Heart left ventricle (tissue), 16 donors: ENCODE measurements around the gene SORBS1. TPM values are rescaled to one million over a fixed set of nuclear protein-coding genes. Genes with fewer than 3 reads are reported as not detected.

Experiments
- ATAC-seq, 4 donors: fragments of 200-7000 bp; cut with Tn5 transposase; one replicate each; pipeline ENCODE4 v1.9.1; 2020 to 2022; ENCODE audit warnings: moderate library complexity in 4 of 4, mild to moderate bottlenecking in 3 of 4, moderate number of reproducible peaks in 1 of 4
- DNase-seq, 5 donors: peaks; one replicate each; pipeline ENCODE4 v3.0.0-alpha.2; 2020
- H3K27ac ChIP-seq, 12 donors: fragments of 200-600 bp; sonication (generic) in 4 of 12; one replicate each; pipeline versions ENCODE4 v1.5.0 to v1.8.0; 2016 to 2022; ENCODE audit warnings: mild to moderate bottlenecking in 2 of 12
- H3K27me3 ChIP-seq, 9 donors: fragments of 200-600 bp; sonication (generic) in 2 of 9; one replicate each; pipeline versions ENCODE4 v1.5.1 to v1.8.0; 2016 to 2022; ENCODE audit warnings: mild to moderate bottlenecking in 3 of 9
- H3K36me3 ChIP-seq, 9 donors: fragments of 200-600 bp; sonication (generic) in 2 of 9; one replicate each; pipeline versions ENCODE4 v1.5.0 to v1.8.0; 2018 to 2022; ENCODE audit warnings: mild to moderate bottlenecking in 2 of 9
- H3K4me1 ChIP-seq, 12 donors: fragments of 200-600 bp; sonication (generic) in 4 of 12; one replicate each; pipeline versions ENCODE4 v1.5.0 to v1.8.0; 2016 to 2022; ENCODE audit warnings: mild to moderate bottlenecking in 3 of 12
- H3K4me3 ChIP-seq, 12 donors: fragments of 200-600 bp; sonication (generic) in 4 of 12; one replicate each; pipeline versions ENCODE4 v1.5.0 to v1.8.0; 2017 to 2022; ENCODE audit warnings: mild to moderate bottlenecking in 9 of 12, moderate library complexity in 4 of 12
- H3K9me3 ChIP-seq, 12 donors: fragments of 200-600 bp; sonication (generic) in 4 of 12; one replicate each; pipeline versions ENCODE4 v1.5.0 to v1.8.0; 2016 to 2022; ENCODE audit warnings: mild to moderate bottlenecking in 1 of 12
- CTCF ChIP-seq, 12 donors: fragments of 200-600 bp; sonication (generic) in 4 of 12; IDR thresholded peaks; one replicate each; pipeline versions ENCODE4 v1.5.0 to v1.8.0; 2018 to 2022; ENCODE audit warnings: antibody characterized with exemption in 12 of 12, mild to moderate bottlenecking in 5 of 12
- POLR2A ChIP-seq, 2 donors: fragments of 450-650 bp; IDR thresholded peaks; one replicate each; pipeline ENCODE4 v1.6.1; 2017; ENCODE audit warnings: antibody characterized with exemption in 2 of 2, mild to moderate bottlenecking in 2 of 2, moderate library complexity in 2 of 2
- WGBS, 4 donors: extraction: QIAGEN DNeasy Blood & Tissue Kit in 2 of 4; methylation state at CpG; one replicate each; pipeline versions ENCODE4 v1.1.5 to v1.1.7; 2013 to 2018; 5-methylcytosine and 5-hydroxymethylcytosine counted together
- intact Hi-C, 10 donors: fragments of 100-400 bp; cut with DNase I; formaldehyde crosslinking; loops; one replicate each; pipeline versions ENCODE4 v1.11.1 to v1.14.2; 2022
- polyA plus RNA-seq, 2 donors: library from polyadenylated mRNA; stranded (reverse); fragments of 200-250 nt; gene quantifications; one replicate each; pipeline ENCODE4 v1.2.3, GENCODE V29; 2013
- total RNA-seq, 9 donors: library from RNA; depleted of rRNA in 2 of 9; stranded (reverse); fragments of >200 nt in 2 of 9; fragmentation: NEBNext Ultra II Directional in 3 of 9; extraction: Animal tissue kit (Norgen Biotek cat#: 25700) in 3 of 9; gene quantifications; one replicate each; pipeline versions ENCODE4 v1.1.0 to v1.2.4, GENCODE V29; 2016 to 2023
- donor health status: ischemic (EF 13 %, LVEDD 7.1; RV severe dilation, severe dysfunction).
- donor health status: healthy with polysubstance abuse.
- donor health status: DM: no; HTN: yes; CAD: no.
- donor health status: DM: no; HTN: no; CAD: no.
- donor health status: ischemic (EF 25% LVEDD 6.9; RV normal size, moderate dysfunction).
- donor health status: ischemic (EF 25% LVEDD 5.7; RV mildly dilated, moderate dysfunction).
- donor health status: healthy.
- donor health status: DM: yes; HTN: yes; CAD: no.
- donor health status: ischemic (EF 35%, LVEDD 5.7; RV mildly dilated, moderate dysfunction).
- donor health status: nonischemic (EF 11% LVEDD 7.7; RV severe dilation, severe dysfunction).
- donor health status: DM: yes; HTN: yes; CAD: no.
- donor health status: PGD.
- donor health status: ischemic (EF 29% LVEDD 5.4; RV normal size, mild dysfunction).
- donor health status: nonischemic (EF 23%, LVEDD 6.1; RV moderate dilation, normal function).

Gene SORBS1
- total and polyA plus RNA-seq, 11 donors = 355 to 1,440 (median 886) TPM

- H3K4me3 ChIP-seq = peak overlapping the region; percentile 82 to 99 (median 94)
- H3K9me3 ChIP-seq = no peaks in the 10 kb centered on the region
- peaks cover 6 to 68% (median 38%) of the 10 kb centered on the region in 12 donors for H3K4me1 ChIP-seq
- DNase-seq (peak in 3 of 5 donors; percentile 45 to 48 (median 46)), ATAC-seq (peak in 2 of 4 donors; percentile 2 to 13)
- intact Hi-C loops = loop anchor here in 7 of 10 donors (2.0 to 10.0 kb wide), 8 partner anchors 47 to 132 kb away; no protein-coding TSS in a partner anchor
- no peaks in the 10 kb centered on the region for H3K27me3 ChIP-seq
- WGBS, 4 donors = 17 to 42% (median 29%) methylated on average over 4 of the region's 4 CpGs
- no peaks in the 10 kb centered on the region for H3K36me3 ChIP-seq
- H3K27ac ChIP-seq = peak overlapping the region; percentile 50 to 96 (median 90)
- TF ChIP-seq CTCF (IDR thresholded peaks at IDR 0.05) (no peak), POLR2A (IDR thresholded peaks at IDR 0.05) (no peak)
Observed at GRCh38 chr10:95559471-95559870, 1.7 kb downstream of the SORBS1 start.

- Histone ChIP-seq H3K9me3 (peaks cover 0 to under 1% (median 0%) of the 10 kb centered on the region in 12 donors), H3K4me3 (peak overlapping the region in 11 of 12 donors; percentile 82 to 99 (median 95)), H3K27me3 (no peaks in the 10 kb centered on the region), H3K36me3 (no peaks in the 10 kb centered on the region), H3K4me1 (peaks cover 6 to 68% (median 38%) of the 10 kb centered on the region in 12 donors), H3K27ac (peak overlapping the region; percentile 50 to 96 (median 90))
- intact Hi-C loops = loop anchor here in 7 of 10 donors (2.0 to 10.0 kb wide), 8 partner anchors 46 to 131 kb away; no protein-coding TSS in a partner anchor
- ATAC-seq (no peak), DNase-seq (no peak)
- TF ChIP-seq POLR2A (IDR thresholded peaks at IDR 0.05) (no peak), CTCF (IDR thresholded peaks at IDR 0.05) (peak in 3 of 12 donors; percentile 15 to 45 (median 22))
- WGBS, 4 donors = 54 to 85% (median 62%) methylated on average over 1 of the region's 1 CpG
Observed at GRCh38 chr10:95558593-95559320, 2.4 kb downstream of the SORBS1 start.

- Histone ChIP-seq H3K27me3 (no peaks in the 10 kb centered on the region), H3K4me1 (peaks cover 6 to 72% (median 40%) of the 10 kb centered on the region in 12 donors), H3K27ac (peak overlapping the region in 11 of 12 donors; percentile 3 to 96 (median 89)), H3K9me3 (peaks cover 0 to 11% (median 0%) of the 10 kb centered on the region in 12 donors), H3K4me3 (no peak overlapping the region), H3K36me3 (no peaks in the 10 kb centered on the region)
- TF ChIP-seq POLR2A (IDR thresholded peaks at IDR 0.05) = no peak
- no peak for DNase-seq
- WGBS, 4 donors = 63 to 69% (median 68%) methylated on average over 8 of the region's 8 CpGs
- no peak for ATAC-seq
- intact Hi-C loops = loop anchor here in 6 of 10 donors (5.0 to 10.0 kb wide), 7 partner anchors 45 to 130 kb away; no protein-coding TSS in a partner anchor
Observed at GRCh38 chr10:95556994-95557767, 4.0 kb downstream of the SORBS1 start.

GRCh38 chr10:95553674-95554073 is 7.5 kb downstream of the SORBS1 start:
- Histone ChIP-seq H3K27me3 (no peaks in the 10 kb centered on the region), H3K36me3 (no peaks in the 10 kb centered on the region), H3K27ac (peak overlapping the region in 1 of 12 donors; percentile 91), H3K4me1 (peaks cover 11 to 84% (median 55%) of the 10 kb centered on the region in 12 donors), H3K9me3 (peaks cover 0 to 11% (median 0%) of the 10 kb centered on the region in 12 donors), H3K4me3 (no peak overlapping the region)
- WGBS, 4 donors = 93 to 98% (median 98%) methylated on average over 4 of the region's 4 CpGs
- ATAC-seq = no peak
- intact Hi-C loops = loop anchor here in 2 of 10 donors (10.0 kb wide), 2 partner anchors 49 to 69 kb away; no protein-coding TSS in a partner anchor
- DNase-seq = no peak
- TF ChIP-seq POLR2A (IDR thresholded peaks at IDR 0.05) = no peak
- TF ChIP-seq CTCF (IDR thresholded peaks at IDR 0.05) = no peak
